Left renal pelvis (tissue), 4 donors: Measurements from ENCODE around the gene OR6C1. TPM values are rescaled to one million over a fixed set of nuclear protein-coding genes. Genes with fewer than 3 reads are reported as not detected.
"Not testable (repeated sequence)": the region's sequence is repeated elsewhere in the genome, so short reads cannot be mapped to it uniquely, and the experiment has no call there.

Experiments
- DNase-seq, 4 donors: peaks; one replicate each; pipeline ENCODE4 v3.0.0-alpha.2; 2013; ENCODE audit warnings: low read depth in 4 of 4, low spot score in 3 of 4
- polyA plus RNA-seq, 4 donors: library from polyadenylated mRNA; unstranded; fragments of 120-200 nt; gene quantifications; one replicate each; pipeline ENCODE4 v1.2.1, GENCODE V29; 2013; ENCODE audit not compliant: insufficient read length in 4 of 4

Gene OR6C1
- polyA plus RNA-seq, result not detected

DNA sequence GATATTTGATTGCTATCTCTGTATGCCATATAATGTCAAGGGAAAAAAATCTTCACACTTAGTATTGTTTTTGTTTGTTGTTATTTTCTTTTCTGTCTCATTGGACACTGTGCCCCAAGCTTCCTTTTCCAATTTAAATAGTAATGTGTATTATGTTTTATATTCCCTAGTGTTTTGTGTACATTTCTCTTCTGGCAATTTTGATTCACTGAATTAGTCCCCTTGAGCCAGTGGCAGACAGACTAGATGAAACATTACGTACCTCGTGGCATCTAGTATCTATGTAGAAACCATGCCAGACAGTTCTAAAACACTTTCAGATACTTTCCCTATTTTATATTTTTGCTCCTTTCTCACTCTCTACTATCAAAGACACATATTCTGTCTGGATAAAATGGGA, at the start of gene OR6C1:
Gene OR6C1 (plus strand): TSS at position 301 of the 400 bp plus-strand sequence. CDS start 6,257 bp downstream, outside the sequence.
- no peak for DNase-seq

- DNase-seq, result no peak
Observed at GRCh38 chr12:55280991-55281390, 33.2 kb upstream of the OR6C1 start.

GRCh38 chr12:55289999-55290398, 24.1 kb upstream of the OR6C1 start:
- DNase-seq, result no peak

DNA sequence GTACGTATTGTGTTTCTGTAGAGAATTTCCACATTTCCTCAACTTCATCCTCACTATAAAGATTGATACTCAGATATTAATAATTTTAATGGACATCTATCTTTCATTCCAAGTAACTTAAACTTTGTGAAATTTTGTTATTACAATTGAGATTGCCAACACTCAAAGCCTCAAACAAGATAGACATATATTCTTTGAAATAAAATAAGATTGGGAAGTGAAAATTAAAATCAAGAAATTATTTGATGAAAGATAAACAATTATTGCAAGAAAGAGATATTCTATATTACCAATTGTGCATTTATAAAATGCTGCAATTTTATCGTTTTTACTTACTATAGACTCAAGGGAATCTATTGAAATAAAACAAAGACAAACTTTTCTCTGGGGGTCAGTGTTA, 17.7 kb upstream of the OR6C1 start, which contains the start of gene OR6C6:
Gene OR6C6 (minus strand): TSS at position 101 of the 400 bp plus-strand sequence. CDS start 1,337 bp downstream, outside the sequence.
- DNase-seq, result no peak

GRCh38 chr12:55320201-55320600, 6.1 kb downstream of the OR6C1 start:
- no peak for DNase-seq

DNA sequence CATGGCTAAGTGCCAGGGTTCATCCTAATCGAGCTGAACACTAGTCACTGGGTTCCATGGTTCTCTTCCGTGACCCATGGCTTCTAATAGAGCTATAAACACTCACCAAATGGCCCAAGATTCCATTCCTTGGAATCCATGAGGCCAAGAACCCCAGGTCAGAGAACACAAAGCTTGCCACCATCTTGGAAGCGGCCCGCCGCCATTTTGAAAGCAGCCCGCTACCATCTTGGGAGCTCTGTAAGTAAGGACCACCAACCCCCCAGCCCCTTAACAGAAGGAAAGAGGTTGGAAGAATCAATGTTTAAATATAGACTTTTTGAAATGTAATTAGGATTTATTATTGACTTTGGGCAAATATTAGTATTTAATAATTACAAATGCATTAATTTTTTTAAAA, 11.7 kb downstream of the OR6C1 start:
- not testable (repeated sequence) for DNase-seq

DNA sequence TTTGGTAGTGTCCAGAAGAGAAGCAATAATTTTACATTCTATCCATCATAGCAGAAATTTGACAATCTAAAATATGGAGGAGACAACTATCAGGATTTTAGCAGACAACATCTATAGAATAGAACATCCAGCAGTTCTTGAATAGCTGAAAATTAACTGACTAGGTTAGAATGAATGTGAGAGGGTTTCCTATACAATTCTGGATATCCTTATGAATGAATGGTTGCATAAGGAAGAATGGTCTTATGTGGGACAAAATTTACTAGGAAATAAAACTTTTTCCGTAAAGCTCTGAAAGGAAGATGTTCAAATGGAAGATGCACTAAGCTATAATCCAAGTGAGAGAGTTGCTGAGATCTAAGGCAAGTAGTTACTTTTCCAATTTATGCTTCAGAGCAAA, 16.3 kb downstream of the OR6C1 start, which contains the start of gene OR6C3:
Gene OR6C3 (plus strand): TSS at position 301 of the 400 bp plus-strand sequence. CDS start 955 bp downstream, outside the sequence.
- DNase-seq, result no peak

- no peak for DNase-seq
Observed at GRCh38 chr12:55336002-55336401, 21.9 kb downstream of the OR6C1 start.

- DNase-seq, result not testable (repeated sequence)
Observed at GRCh38 chr12:55355338-55355737, 41.2 kb downstream of the OR6C1 start.

DNA sequence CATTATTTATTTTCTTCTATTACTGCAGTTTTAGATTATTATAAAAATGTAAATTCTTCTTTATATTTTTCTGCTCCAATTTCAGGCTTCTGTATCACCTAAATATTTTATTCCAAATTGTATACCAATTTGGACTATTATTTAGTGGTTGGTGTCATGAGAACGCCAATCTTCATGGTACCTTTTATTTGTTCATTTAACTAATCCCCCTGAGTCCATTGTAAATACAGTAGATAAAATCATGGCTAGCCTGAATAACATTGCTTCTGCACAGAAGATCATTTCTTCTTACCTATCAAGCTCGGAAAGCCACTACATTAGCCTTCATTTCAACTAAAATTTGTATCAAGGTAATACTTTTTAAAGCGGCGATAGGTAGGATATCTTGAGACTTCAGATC, 48.5 kb downstream of the OR6C1 start, which contains the start of gene OR6C75:
Gene OR6C75 (plus strand): TSS at position 301 of the 400 bp plus-strand sequence. CDS start 2,136 bp downstream, outside the sequence.
- DNase-seq, result no peak

DNA sequence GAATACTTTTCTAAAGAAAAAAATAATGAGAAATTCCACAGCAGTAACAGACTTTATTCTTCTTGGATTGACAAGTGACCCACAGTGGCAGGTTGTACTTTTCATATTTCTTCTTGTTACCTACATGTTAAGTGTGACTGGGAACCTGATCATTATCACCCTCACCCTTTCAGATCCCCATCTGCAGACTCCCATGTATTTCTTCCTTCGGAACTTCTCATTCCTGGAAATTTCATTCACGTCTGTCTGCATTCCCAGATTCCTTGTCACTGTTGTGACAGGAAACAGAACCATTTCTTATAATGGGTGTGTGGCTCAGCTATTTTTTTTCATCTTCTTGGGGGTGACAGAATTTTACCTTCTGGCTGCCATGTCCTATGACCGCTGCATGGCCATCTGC, 50.9 kb downstream of the OR6C1 start:
- DNase-seq, result no peak

Other genes with a start within 250 kb of the OR6C1 start
- not detected for gene OR9K2, start 187.9 kb upstream of the OR6C1 start, polyA plus RNA-seq
- not detected for gene OR10A7, start 93.3 kb upstream of the OR6C1 start, polyA plus RNA-seq
- gene OR6C74, start 69.7 kb upstream of the OR6C1 start, polyA plus RNA-seq, result not detected
- not detected for gene OR6C6, start 17.8 kb upstream of the OR6C1 start, polyA plus RNA-seq
- gene OR6C3, start 16.4 kb downstream of the OR6C1 start, polyA plus RNA-seq, result not detected
- gene OR6C75, start 48.6 kb downstream of the OR6C1 start, polyA plus RNA-seq, result under 1 TPM in 1 of 4 donors, not detected in 3; 0.04 TPM
- not detected for gene OR6C65, start 86.2 kb downstream of the OR6C1 start, polyA plus RNA-seq
- gene OR6C76, start 111.9 kb downstream of the OR6C1 start, polyA plus RNA-seq, result not detected
- gene OR6C2, start 129.7 kb downstream of the OR6C1 start, polyA plus RNA-seq, result not detected
- gene OR6C70, start 155.8 kb downstream of the OR6C1 start, polyA plus RNA-seq, result not detected
- gene OR6C68, start 178.0 kb downstream of the OR6C1 start, polyA plus RNA-seq, result not detected
- not detected for gene OR6C4, start 235.3 kb downstream of the OR6C1 start, polyA plus RNA-seq